ENCODE results near the gene PODXL2.

The PODXL2 gene

GRCh38 chr3:127593178-127593577, 35.8 kb upstream of the PODXL2 start:
- no peak overlapping the region for H3K27ac ChIP-seq
- TF ChIP-seq, protein P1, sequence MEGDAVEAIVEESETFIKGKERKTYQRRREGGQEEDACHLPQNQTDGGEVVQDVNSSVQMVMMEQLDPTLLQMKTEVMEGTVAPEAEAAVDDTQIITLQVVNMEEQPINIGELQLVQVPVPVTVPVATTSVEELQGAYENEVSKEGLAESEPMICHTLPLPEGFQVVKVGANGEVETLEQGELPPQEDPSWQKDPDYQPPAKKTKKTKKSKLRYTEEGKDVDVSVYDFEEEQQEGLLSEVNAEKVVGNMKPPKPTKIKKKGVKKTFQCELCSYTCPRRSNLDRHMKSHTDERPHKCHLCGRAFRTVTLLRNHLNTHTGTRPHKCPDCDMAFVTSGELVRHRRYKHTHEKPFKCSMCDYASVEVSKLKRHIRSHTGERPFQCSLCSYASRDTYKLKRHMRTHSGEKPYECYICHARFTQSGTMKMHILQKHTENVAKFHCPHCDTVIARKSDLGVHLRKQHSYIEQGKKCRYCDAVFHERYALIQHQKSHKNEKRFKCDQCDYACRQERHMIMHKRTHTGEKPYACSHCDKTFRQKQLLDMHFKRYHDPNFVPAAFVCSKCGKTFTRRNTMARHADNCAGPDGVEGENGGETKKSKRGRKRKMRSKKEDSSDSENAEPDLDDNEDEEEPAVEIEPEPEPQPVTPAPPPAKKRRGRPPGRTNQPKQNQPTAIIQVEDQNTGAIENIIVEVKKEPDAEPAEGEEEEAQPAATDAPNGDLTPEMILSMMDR (IDR thresholded peaks at IDR 0.05; ENCODE audit: low read depth, low read length), result no peak

DNA sequence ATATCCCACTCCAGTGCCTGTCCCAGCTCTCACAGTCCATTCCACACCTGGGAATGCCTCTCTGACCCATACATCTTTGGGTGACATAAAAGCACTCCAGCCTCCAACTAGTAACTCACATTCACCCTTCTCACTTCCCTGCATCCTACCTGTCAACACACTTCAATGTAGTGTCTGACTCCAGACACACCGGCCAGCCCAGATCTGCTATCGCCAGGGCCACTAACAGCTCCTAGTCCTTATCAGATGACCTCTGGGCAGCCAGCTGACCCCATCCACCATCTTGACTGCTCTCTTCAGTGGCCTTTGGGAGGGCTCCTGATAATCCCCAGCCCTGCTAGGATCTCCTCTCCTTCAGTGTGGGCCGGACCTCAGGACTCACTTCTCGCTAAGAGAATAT, 33.7 kb upstream of the PODXL2 start:
- TF ChIP-seq, protein P1 (IDR thresholded peaks at IDR 0.05; ENCODE audit: low read depth, low read length), result no peak
- H3K9me3 ChIP-seq (ENCODE audit: severe bottlenecking), result no peaks in the 10 kb centered on the region
- no peak overlapping the region for H3K27ac ChIP-seq
- no peak overlapping the region for H3K4me3 ChIP-seq (ENCODE audit: low read depth, low read length)
- no peaks in the 10 kb centered on the region for H3K27me3 ChIP-seq (ENCODE audit: insufficient read depth, low read depth, severe bottlenecking)
- no peak for DNase-seq
- H3K36me3 ChIP-seq, result peaks cover 16% of the 10 kb centered on the region

More at GRCh38 chr3:127593178-127593577, 35.8 kb upstream of the PODXL2 start:
- no peak overlapping the region for H3K4me3 ChIP-seq (ENCODE audit: low read depth, low read length)
- no peaks in the 10 kb centered on the region for H3K9me3 ChIP-seq (ENCODE audit: severe bottlenecking)
- no peaks in the 10 kb centered on the region; the same call in 1 of the 2 replicates for H3K36me3 ChIP-seq
- no peak for DNase-seq
- H3K27me3 ChIP-seq (ENCODE audit: insufficient read depth, low read depth, severe bottlenecking), result no peaks in the 10 kb centered on the region

DNA sequence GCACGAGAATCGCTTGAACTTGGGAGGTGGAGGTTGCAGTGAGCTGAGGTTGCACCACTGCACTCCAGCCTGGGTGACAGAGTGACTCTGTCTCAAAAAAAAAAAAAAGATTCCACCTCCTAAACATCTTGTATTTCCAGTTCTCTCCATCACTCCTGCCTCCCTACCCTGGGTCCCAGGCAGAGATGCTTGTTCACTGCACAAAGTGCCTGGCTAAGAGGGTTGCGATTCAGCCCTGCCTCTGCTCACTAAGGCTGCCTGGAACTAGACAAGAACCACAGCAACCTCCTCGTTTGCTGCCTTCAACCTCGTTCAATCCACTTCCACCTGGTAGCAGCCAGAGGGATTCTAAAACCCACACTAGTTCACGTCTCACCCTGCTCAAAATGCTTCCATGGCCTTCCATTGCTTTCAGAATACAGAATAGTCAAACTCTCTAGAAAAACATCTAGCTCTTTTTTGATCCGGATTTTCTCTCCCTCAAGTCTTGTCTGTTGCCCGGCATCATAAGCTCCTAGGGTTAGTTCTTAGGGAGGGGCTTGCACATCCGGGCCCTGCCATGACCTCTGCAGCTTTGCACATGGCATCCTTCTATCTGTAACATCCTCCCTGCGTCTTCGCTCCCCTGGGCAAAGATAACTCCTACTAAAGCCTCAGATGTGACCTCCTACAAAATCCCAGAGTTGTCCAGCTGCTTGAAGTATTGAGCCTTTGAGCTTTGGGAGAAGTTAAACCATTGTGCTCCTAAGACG, 31.8 kb upstream of the PODXL2 start:
- TF ChIP-seq, protein P1 (IDR thresholded peaks at IDR 0.05; ENCODE audit: low read depth, low read length), result no peak
- Histone ChIP-seq H3K36me3 (peaks cover 35% of the 10 kb centered on the region), H3K4me3 (ENCODE audit: low read depth, low read length) (peak overlapping the region; percentile 91), H3K27me3 (ENCODE audit: insufficient read depth, low read depth, severe bottlenecking) (no peaks in the 10 kb centered on the region), H3K9me3 (ENCODE audit: severe bottlenecking) (no peaks in the 10 kb centered on the region), H3K27ac (peak overlapping the region; percentile 99)
- peak; percentile 84 for DNase-seq

DNA sequence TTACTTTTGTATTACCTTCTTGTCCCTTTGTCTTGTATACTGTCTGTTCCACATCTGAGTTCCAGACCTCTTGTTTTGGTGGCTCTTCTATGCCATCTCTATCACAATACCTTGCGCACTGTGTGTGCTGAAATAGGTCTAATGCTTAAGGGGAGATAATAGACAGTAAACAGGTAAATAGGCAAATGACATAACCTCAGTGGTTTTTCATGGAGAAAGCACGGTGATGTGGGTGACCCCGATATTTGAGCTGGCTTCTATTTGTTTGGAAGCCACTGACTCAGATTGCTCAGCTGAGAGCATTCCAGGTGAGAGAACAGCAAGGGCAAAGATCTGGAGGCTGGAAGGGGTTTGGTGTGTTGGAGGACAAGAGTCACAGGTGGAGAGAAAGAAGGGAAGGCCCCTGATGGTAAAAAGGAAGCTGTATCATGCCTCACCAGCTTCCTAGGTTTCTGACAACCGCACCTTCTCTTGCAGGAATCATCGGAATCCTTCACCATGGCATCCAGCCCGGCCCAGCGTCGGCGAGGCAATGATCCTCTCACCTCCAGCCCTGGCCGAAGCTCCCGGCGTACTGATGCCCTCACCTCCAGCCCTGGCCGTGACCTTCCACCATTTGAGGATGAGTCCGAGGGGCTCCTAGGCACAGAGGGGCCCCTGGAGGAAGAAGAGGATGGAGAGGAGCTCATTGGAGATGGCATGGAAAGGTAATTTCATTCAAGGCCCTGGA, 30.0 kb upstream of the PODXL2 start:
- Histone ChIP-seq H3K27me3 (ENCODE audit: insufficient read depth, low read depth, severe bottlenecking) (no peaks in the 10 kb centered on the region), H3K36me3 (peaks cover 52% of the 10 kb centered on the region), H3K9me3 (ENCODE audit: severe bottlenecking) (no peaks in the 10 kb centered on the region), H3K27ac (peak overlapping the region; percentile 99), H3K4me3 (ENCODE audit: low read depth, low read length) (peak overlapping the region; percentile 91)
- TF ChIP-seq, protein P1 (IDR thresholded peaks at IDR 0.05; ENCODE audit: low read depth, low read length), result no peak
- no peak for DNase-seq

GRCh38 chr3:127600749-127601456, 28.1 kb upstream of the PODXL2 start:
- TF ChIP-seq, protein P1 (IDR thresholded peaks at IDR 0.05; ENCODE audit: low read depth, low read length), result no peak
- Histone ChIP-seq H3K36me3 (peaks cover 69% of the 10 kb centered on the region), H3K27me3 (ENCODE audit: insufficient read depth, low read depth, severe bottlenecking) (no peaks in the 10 kb centered on the region), H3K4me3 (ENCODE audit: low read depth, low read length) (no peak overlapping the region), H3K9me3 (ENCODE audit: severe bottlenecking) (no peaks in the 10 kb centered on the region), H3K27ac (no peak overlapping the region)
- DNase-seq, result no peak

All from WERI-Rb-1 (cell line).